RWPE2 (cell line): ENCODE measurements around the gene PPP1R1C.

Source experiments
- ATAC-seq: fragments of 200-7000 bp; cut with Tn5 transposase; 3 replicates; pipeline ENCODE4 v1.9.1; 2021; ENCODE audit warnings: low read depth
- DNase-seq: peaks from one replicate; pipeline ENCODE4 v3.0.0-alpha.2; 2020; ENCODE audit warnings: low spot score
- H3K27ac ChIP-seq: fragments of 450-650 bp; 2 replicates; pipeline ENCODE4 v1.5.1; 2017; ENCODE audit warnings: mild to moderate bottlenecking; ENCODE audit not compliant: poor library complexity, severe bottlenecking
- H3K27me3 ChIP-seq: fragments of 250-450 bp; sonication (Bioruptor Pico); 2 replicates; pipeline ENCODE4 v1.5.1; 2021; ENCODE audit warnings: mild to moderate bottlenecking, moderate library complexity; ENCODE audit not compliant: insufficient read depth, poor library complexity, severe bottlenecking
- H3K36me3 ChIP-seq: fragments of 250-450 bp; sonication (Bioruptor Pico); 2 replicates; pipeline ENCODE4 v1.5.1; 2020; ENCODE audit warnings: low read depth, mild to moderate bottlenecking, moderate library complexity
- H3K4me1 ChIP-seq: fragments of 250-450 bp; sonication (Bioruptor Pico); 2 replicates; pipeline ENCODE4 v1.5.1; 2021; ENCODE audit warnings: mild to moderate bottlenecking, moderate library complexity; ENCODE audit not compliant: insufficient read depth, poor library complexity, severe bottlenecking
- H3K4me3 ChIP-seq: fragments of 250-450 bp; sonication (Bioruptor Pico); 2 replicates; pipeline ENCODE4 v1.5.1; 2021; ENCODE audit warnings: mild to moderate bottlenecking, moderate library complexity; ENCODE audit not compliant: severe bottlenecking
- H3K9me3 ChIP-seq: fragments of 250-450 bp; sonication (Bioruptor Pico); 2 replicates; pipeline ENCODE4 v1.5.1; 2021; ENCODE audit warnings: mild to moderate bottlenecking, moderate library complexity; ENCODE audit not compliant: severe bottlenecking
- TF ChIP-seq, protein P1 (sequence below): fragments of 450-650 bp; IDR thresholded peaks from one replicate; pipeline ENCODE4 v1.5.1; 2017; ENCODE audit warnings: mild to moderate bottlenecking, moderate library complexity; ENCODE audit not compliant: poor library complexity, severe bottlenecking

The PPP1R1C gene

DNA sequence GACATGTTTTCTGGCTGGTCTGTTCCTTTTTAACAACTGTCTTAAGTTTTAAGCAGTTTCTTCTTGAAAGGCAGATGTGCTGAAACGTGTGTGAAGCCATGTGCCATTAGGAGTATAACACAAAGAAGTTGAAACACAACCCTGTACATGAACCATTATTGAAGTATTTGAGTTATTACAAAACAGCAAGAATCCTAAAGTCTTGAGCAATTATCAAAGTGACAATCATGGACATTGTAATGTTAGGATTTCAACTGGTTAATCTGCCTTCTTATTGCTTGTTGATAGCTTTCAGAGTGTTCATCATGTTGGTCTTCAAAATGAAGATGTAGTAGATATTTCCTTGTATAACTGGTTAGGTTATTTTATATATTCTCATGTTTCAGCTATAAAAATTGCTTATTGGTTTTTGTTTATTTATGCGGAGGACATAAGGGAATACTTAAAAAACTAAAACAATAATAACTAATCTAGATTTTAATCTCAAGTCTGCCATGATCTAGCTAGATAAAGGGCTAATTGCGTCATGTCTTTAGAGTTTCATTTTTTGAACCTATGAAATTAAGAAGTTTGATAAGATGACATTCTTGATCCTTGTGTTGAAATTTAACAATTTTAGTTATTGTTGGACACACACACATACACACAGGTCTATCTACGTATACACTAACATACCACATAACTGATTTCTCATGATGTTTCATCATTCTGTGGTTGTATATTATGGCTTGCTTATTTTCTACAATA is 21.1 kb downstream of the PPP1R1C start:
- Histone ChIP-seq H3K36me3 (no peaks in the 10 kb centered on the region), H3K4me3 (no peak overlapping the region), H3K27me3 (no peaks in the 10 kb centered on the region), H3K9me3 (no peaks in the 10 kb centered on the region), H3K27ac (no peak overlapping the region), H3K4me1 (no peaks in the 10 kb centered on the region)
- DNase-seq (no peak), ATAC-seq (no peak)
- TF ChIP-seq, protein P1, sequence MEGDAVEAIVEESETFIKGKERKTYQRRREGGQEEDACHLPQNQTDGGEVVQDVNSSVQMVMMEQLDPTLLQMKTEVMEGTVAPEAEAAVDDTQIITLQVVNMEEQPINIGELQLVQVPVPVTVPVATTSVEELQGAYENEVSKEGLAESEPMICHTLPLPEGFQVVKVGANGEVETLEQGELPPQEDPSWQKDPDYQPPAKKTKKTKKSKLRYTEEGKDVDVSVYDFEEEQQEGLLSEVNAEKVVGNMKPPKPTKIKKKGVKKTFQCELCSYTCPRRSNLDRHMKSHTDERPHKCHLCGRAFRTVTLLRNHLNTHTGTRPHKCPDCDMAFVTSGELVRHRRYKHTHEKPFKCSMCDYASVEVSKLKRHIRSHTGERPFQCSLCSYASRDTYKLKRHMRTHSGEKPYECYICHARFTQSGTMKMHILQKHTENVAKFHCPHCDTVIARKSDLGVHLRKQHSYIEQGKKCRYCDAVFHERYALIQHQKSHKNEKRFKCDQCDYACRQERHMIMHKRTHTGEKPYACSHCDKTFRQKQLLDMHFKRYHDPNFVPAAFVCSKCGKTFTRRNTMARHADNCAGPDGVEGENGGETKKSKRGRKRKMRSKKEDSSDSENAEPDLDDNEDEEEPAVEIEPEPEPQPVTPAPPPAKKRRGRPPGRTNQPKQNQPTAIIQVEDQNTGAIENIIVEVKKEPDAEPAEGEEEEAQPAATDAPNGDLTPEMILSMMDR = no peak

DNA sequence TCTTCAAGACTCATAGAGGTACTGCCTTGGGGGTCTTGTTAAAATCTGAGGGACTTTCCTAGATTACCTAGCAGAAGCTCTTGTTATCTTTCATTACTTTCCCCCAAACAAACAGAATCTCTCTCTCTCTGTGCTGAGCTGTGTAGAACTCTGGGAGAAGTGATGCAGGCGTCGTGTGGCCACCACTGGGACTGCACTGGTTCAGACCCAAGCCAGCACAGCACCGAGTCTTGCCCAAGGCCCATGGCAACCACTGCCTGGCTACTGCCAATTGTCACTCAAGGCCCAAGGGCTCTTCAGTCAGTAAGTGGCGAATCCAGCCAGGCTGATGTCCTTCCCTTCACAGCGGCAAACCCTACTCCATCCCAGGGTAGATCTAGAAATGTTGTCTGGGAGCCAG is 28.6 kb downstream of the PPP1R1C start:
- H3K36me3 ChIP-seq = no peaks in the 10 kb centered on the region
- TF ChIP-seq, protein P1 = no peak
- H3K4me3 ChIP-seq = no peak overlapping the region
- H3K9me3 ChIP-seq = no peaks in the 10 kb centered on the region
- no peak overlapping the region for H3K27ac ChIP-seq
- ATAC-seq (no peak), DNase-seq (no peak)
- peaks cover 6% of the 10 kb centered on the region for H3K4me1 ChIP-seq
- no peaks in the 10 kb centered on the region for H3K27me3 ChIP-seq

DNA sequence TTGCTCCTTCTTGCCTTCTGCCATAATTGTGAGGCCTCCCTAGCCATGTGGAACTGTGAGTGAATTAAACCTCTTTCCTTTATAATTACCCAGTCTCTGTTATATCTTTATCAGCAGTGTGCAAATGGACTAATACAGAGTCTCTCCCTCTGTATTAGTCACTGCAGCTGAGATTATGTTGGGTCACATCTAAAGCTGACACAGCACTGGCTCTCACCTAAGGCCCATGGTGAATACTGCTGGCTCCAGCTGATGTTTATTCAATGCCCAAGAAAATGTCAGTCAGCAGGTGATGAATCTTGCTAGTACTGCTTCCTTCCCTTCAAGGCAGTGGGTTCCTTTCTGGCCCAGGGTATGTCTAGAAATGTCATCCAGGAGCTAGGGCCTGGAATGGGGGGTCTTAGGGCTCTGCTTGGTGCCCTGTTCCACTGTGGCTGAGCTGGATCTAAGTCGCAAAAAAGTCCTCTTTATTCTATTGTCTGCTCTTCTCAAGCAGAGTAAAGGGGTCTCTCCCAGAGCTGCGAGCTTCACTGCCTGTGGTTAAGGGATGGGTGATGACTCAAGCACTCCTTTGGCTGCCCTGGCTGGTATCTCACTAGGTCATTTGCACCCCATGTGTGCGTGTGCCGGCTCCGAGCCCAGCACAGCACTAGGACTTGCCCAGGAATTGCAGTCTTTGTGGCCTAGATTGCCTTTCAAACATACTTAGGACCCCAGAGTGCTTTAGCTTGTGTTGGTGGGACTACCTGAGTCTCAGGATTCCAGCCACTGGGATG is 29.9 kb downstream of the PPP1R1C start:
- TF ChIP-seq, protein P1 = no peak
- Histone ChIP-seq H3K4me1 (peaks cover 6% of the 10 kb centered on the region), H3K4me3 (no peak overlapping the region), H3K27ac (no peak overlapping the region), H3K36me3 (no peaks in the 10 kb centered on the region), H3K27me3 (no peaks in the 10 kb centered on the region), H3K9me3 (no peaks in the 10 kb centered on the region)
- no peak for ATAC-seq
- no peak for DNase-seq

DNA sequence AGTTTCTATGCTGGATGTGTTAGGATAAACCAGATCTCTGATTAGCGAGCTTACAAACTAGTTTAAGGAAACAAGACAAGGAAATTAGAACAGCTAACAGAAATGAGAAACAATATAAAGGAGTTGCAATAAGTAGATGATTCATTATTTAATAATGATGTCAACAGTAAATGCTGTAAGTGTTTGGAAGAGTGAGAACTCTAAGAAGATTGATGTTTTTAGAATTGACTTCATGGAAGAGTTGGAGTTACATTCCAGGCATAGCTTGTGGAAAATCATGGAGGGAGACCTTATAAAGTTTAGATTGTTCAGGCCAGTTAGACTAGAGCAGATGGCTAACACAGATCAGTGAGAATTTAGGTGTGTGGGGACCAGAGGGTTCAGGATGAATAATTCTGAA is 32.6 kb downstream of the PPP1R1C start:
- H3K27ac ChIP-seq = no peak overlapping the region
- no peaks in the 10 kb centered on the region for H3K36me3 ChIP-seq
- no peaks in the 10 kb centered on the region for H3K27me3 ChIP-seq
- ATAC-seq = peak; percentile 40; the same call in 1 of the 3 replicates
- peaks cover 6% of the 10 kb centered on the region for H3K4me1 ChIP-seq
- peaks cover 2% of the 10 kb centered on the region for H3K9me3 ChIP-seq
- no peak for DNase-seq
- no peak overlapping the region for H3K4me3 ChIP-seq
- TF ChIP-seq, protein P1 = no peak

DNA sequence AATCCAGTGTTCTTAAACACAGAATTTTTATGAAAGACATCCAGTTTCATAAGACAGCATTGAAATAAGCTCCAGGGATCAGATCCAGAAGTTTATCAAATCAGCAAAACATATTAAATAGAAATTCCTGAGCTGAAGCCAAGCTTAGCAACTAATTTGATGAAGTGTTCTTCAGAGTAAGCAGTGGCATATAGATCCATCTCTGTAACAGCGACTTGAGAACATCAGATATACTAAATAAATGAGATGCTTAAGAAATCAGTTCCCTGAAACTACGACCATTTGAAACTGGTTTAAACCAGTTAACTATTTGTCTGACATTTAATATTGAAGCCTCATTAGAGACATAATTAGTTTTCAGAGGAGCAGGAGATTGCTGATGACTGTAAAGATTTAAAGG is 34.1 kb downstream of the PPP1R1C start:
- TF ChIP-seq, protein P1 = no peak
- H3K4me1 ChIP-seq = peaks cover 6% of the 10 kb centered on the region
- no peak overlapping the region for H3K4me3 ChIP-seq
- no peaks in the 10 kb centered on the region for H3K36me3 ChIP-seq
- no peaks in the 10 kb centered on the region for H3K27me3 ChIP-seq
- DNase-seq = no peak
- peaks cover 2% of the 10 kb centered on the region for H3K9me3 ChIP-seq
- H3K27ac ChIP-seq = no peak overlapping the region
- no peak for ATAC-seq
